ENCODE results near the gene CEP76. TPM values are rescaled to one million over a fixed set of nuclear protein-coding genes. Genes with fewer than 3 reads are reported as not detected.

Gene CEP76
- total and polyA plus RNA-seq, 2 donors (not counting 3 experiments of a cell fraction or from before 2014, with no cell fraction given) = 5.8 to 8.6 TPM

- TF ChIP-seq POLR2A (IDR thresholded peaks at IDR 0.05; ENCODE audit: low read depth, low read length) (no peak), JUN (IDR thresholded peaks at IDR 0.05; ENCODE audit: borderline replicate concordance, insufficient read depth, insufficient read length, low read depth) (no peak), MYC (IDR thresholded peaks at IDR 0.05; ENCODE audit: low read depth, low read length) (no peak), GATA2 (IDR thresholded peaks at IDR 0.05; ENCODE audit: insufficient read depth, insufficient read length, low read depth, low read length) (no peak)
- TF ChIP-seq, protein P1, sequence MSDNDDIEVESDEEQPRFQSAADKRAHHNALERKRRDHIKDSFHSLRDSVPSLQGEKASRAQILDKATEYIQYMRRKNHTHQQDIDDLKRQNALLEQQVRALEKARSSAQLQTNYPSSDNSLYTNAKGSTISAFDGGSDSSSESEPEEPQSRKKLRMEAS (IDR thresholded peaks at IDR 0.05; ENCODE audit: insufficient read depth, insufficient read length) = no peak
- TF ChIP-seq, protein P2, sequence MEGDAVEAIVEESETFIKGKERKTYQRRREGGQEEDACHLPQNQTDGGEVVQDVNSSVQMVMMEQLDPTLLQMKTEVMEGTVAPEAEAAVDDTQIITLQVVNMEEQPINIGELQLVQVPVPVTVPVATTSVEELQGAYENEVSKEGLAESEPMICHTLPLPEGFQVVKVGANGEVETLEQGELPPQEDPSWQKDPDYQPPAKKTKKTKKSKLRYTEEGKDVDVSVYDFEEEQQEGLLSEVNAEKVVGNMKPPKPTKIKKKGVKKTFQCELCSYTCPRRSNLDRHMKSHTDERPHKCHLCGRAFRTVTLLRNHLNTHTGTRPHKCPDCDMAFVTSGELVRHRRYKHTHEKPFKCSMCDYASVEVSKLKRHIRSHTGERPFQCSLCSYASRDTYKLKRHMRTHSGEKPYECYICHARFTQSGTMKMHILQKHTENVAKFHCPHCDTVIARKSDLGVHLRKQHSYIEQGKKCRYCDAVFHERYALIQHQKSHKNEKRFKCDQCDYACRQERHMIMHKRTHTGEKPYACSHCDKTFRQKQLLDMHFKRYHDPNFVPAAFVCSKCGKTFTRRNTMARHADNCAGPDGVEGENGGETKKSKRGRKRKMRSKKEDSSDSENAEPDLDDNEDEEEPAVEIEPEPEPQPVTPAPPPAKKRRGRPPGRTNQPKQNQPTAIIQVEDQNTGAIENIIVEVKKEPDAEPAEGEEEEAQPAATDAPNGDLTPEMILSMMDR (IDR thresholded peaks at IDR 0.05; ENCODE audit: extremely low read depth in 1 of 2, insufficient read depth in 1 of 2, low read depth in 1 of 2, low read length in 2 of 2) = no peak
- Histone ChIP-seq H3K9ac (replicated peaks; ENCODE audit: extremely low read depth, insufficient read depth, low read length) (no peak overlapping the region), H3K4me1 (ENCODE audit: control insufficient read depth, extremely low read depth, insufficient read depth, low read length) (peaks cover 3% of the 10 kb centered on the region), H2AFZ (ENCODE audit: low read depth, low read length) (no peak overlapping the region), H3K27me3 (ENCODE audit: control insufficient read depth in 2 of 2, insufficient read depth in 2 of 2, low read length in 2 of 2) (no peaks in the 10 kb centered on the region), H3K79me2 (ENCODE audit: control insufficient read depth, insufficient read depth, low read length) (no peaks in the 10 kb centered on the region), H3K27ac (ENCODE audit: insufficient read depth, low read depth, low read length) (no peak overlapping the region), H4K20me1 (replicated peaks; ENCODE audit: control insufficient read depth, extremely low read depth, insufficient read depth, low read length) (no peaks in the 10 kb centered on the region), H3K36me3 (ENCODE audit: control insufficient read depth in 2 of 2, extremely low read depth in 1 of 2, insufficient read depth in 2 of 2, low read length in 2 of 2) (peaks cover 0 to 6% of the 10 kb centered on the region in 2 experiments), H3K9me1 (replicated peaks; ENCODE audit: control insufficient read depth, extremely low read depth, insufficient read depth, low read length) (no peaks in the 10 kb centered on the region), H3K4me3 (replicated peaks in 1 of 3; ENCODE audit: insufficient read depth in 1 of 3, low read depth in 1 of 3, low read length in 3 of 3) (no peak overlapping the region), H3K9me3 (replicated peaks; ENCODE audit: control insufficient read depth, insufficient read depth, low read length) (no peaks in the 10 kb centered on the region), H3K4me2 (ENCODE audit: insufficient read depth, low read length) (no peak overlapping the region)
- BruUV-seq (replicated peaks) = no TSS peak
- intact Hi-C loops (cut with micrococcal nuclease) = no loop called here
- dilution Hi-C loops (cut with MboI; ENCODE audit: extremely low pct_ligation_motif_present, low sequenced_read_pairs) = no loop called here
- CTCF ChIA-PET = interaction anchor here (1.1 to 2.2 kb wide), 2 partner anchors 15 to 64 kb away, joined by 3 to 8 read pairs; no protein-coding TSS in a partner anchor
- DNase-seq (ENCODE audit: low read depth, low spot score) (no peak), FAIRE-seq (no peak)
- POLR2A ChIA-PET = no interaction called here
Measured at GRCh38 chr18:12694032-12694431, 8.5 kb downstream of the CEP76 start.

All from endothelial cell of umbilical vein (primary cell).